Neural cell (in vitro differentiated cells): ENCODE measurements around the gene MYL7. TPM values are rescaled to one million over a fixed set of nuclear protein-coding genes. Genes with fewer than 3 reads are reported as not detected.

Experiments used
- H2AFZ ChIP-seq: fragments of 200-600, 300-800 bp; sonication (generic), shearing (Covaris generic); 2 replicates; pipeline ENCODE4 v1.6.0; 2014; ENCODE audit warnings: low read depth, mild to moderate bottlenecking, antibody characterized with exemption, low read length, moderate library complexity
- H3F3A ChIP-seq: fragments of 200-600 bp; shearing (Covaris generic); 2 replicates; pipeline ENCODE4 v1.6.1; 2016; ENCODE audit warnings: mild to moderate bottlenecking, moderate library complexity, mixed read lengths, antibody characterized with exemption, low read length; ENCODE audit not compliant: insufficient read depth, poor library complexity, severe bottlenecking
- H3K27ac ChIP-seq: fragments of 200-600, 300-800 bp; sonication (generic), shearing (Covaris generic); 2 replicates; pipeline ENCODE4 v1.5.1; 2014; ENCODE audit warnings: mild to moderate bottlenecking, low read length, moderate library complexity
- H3K27me3 ChIP-seq: fragments of 300-800, 200-600 bp; sonication (generic), shearing (Covaris generic); 2 replicates; pipeline ENCODE4 v1.6.0; 2014; ENCODE audit warnings: mild to moderate bottlenecking, low read depth, low read length, moderate library complexity; ENCODE audit not compliant: insufficient read depth
- H3K36me3 ChIP-seq: fragments of 300-800, 200-600 bp; sonication (generic), shearing (Covaris generic); 2 replicates; pipeline ENCODE4 v1.5.1; 2014; ENCODE audit warnings: mild to moderate bottlenecking, antibody characterized with exemption, low read length, moderate library complexity; ENCODE audit not compliant: insufficient read depth
- H3K4me2 ChIP-seq: fragments of 300-800, 200-600 bp; sonication (generic), shearing (Covaris generic); 2 replicates; pipeline ENCODE4 v1.6.0; 2014; ENCODE audit warnings: mild to moderate bottlenecking, low read length
- H3K4me3 ChIP-seq: fragments of 300-800, 200-600 bp; sonication (generic), shearing (Covaris generic); 2 replicates; pipeline ENCODE4 v1.5.1; 2014; ENCODE audit warnings: mild to moderate bottlenecking, low read length, moderate library complexity
- H3K79me2 ChIP-seq: fragments of 200-600 bp; shearing (Covaris generic); replicated peaks from 2 replicates; pipeline ENCODE4 v1.6.0; 2014; ENCODE audit warnings: mild to moderate bottlenecking, low read length, moderate library complexity; ENCODE audit not compliant: insufficient read depth
- H3K9ac ChIP-seq: fragments of 300-800, 200-600 bp; sonication (generic), shearing (Covaris generic); 2 replicates; pipeline ENCODE4 v1.6.1; 2016; ENCODE audit warnings: mild to moderate bottlenecking, low read length, mixed read lengths
- H3K9me2 ChIP-seq: fragments of 200-600 bp; shearing (Covaris generic); 2 replicates; pipeline ENCODE4 v1.6.1; 2016; ENCODE audit warnings: mild to moderate bottlenecking, low read length, mixed read lengths; ENCODE audit not compliant: insufficient read depth
- H3K9me3 ChIP-seq: fragments of 200-600, 300-800 bp; sonication (generic), shearing (Covaris generic); 2 replicates; pipeline ENCODE4 v1.6.1; 2016; ENCODE audit warnings: mild to moderate bottlenecking, mixed run types, low read length, moderate library complexity, mixed read lengths
- H4K20me1 ChIP-seq: fragments of 200-600 bp; shearing (Covaris generic); 2 replicates; pipeline ENCODE4 v1.6.1; 2016; ENCODE audit warnings: mild to moderate bottlenecking, mixed run types; ENCODE audit not compliant: insufficient read depth
- CTCF ChIP-seq: fragments of 450-650 bp; IDR thresholded peaks from 2 replicates; pipeline ENCODE4 v1.5.1; 2014; ENCODE audit warnings: antibody characterized with exemption, mild to moderate bottlenecking, moderate library complexity; ENCODE audit not compliant: poor library complexity, severe bottlenecking
- EP300 ChIP-seq: fragments of 450-650 bp; conservative IDR thresholded peaks from 2 replicates; pipeline ENCODE4 v1.6.1; 2014; ENCODE audit warnings: antibody characterized with exemption, mild to moderate bottlenecking, moderate library complexity; ENCODE audit not compliant: poor library complexity, severe bottlenecking
- EZH2 ChIP-seq: fragments of 200-600, 300-800 bp; shearing (Covaris generic), sonication (generic); IDR thresholded peaks from 2 replicates; pipeline ENCODE4 v1.6.1; 2014; ENCODE audit warnings: antibody characterized with exemption, low read length, borderline replicate concordance, mild to moderate bottlenecking; ENCODE audit not compliant: insufficient read depth, poor library complexity, severe bottlenecking
- MXI1 ChIP-seq: fragments of 450-650 bp; conservative IDR thresholded peaks from 2 replicates; pipeline ENCODE4 v1.6.1; 2014; ENCODE audit warnings: antibody characterized with exemption, mild to moderate bottlenecking; ENCODE audit not compliant: poor library complexity, severe bottlenecking
- POLR2AphosphoS5 ChIP-seq: IDR thresholded peaks from 2 replicates; pipeline ENCODE4 v1.6.1; 2012
- RAD21 ChIP-seq: fragments of 450-650 bp; conservative IDR thresholded peaks from 2 replicates; pipeline ENCODE4 v1.6.1; 2014; ENCODE audit warnings: antibody characterized with exemption, mild to moderate bottlenecking, moderate library complexity
- REST ChIP-seq: IDR thresholded peaks from 2 replicates; pipeline ENCODE4 v1.6.1; 2012; ENCODE audit warnings: borderline replicate concordance
- SMC3 ChIP-seq: fragments of 450-650 bp; conservative IDR thresholded peaks from 2 replicates; pipeline ENCODE4 v1.6.1; 2014; ENCODE audit warnings: antibody characterized with exemption, mild to moderate bottlenecking, moderate library complexity; ENCODE audit not compliant: poor library complexity
- TAF1 ChIP-seq: IDR thresholded peaks from 2 replicates; pipeline ENCODE4 v1.6.1; 2012; ENCODE audit warnings: low read depth
- polyA plus RNA-seq: library from polyadenylated mRNA; depleted of rRNA; stranded (reverse); fragments of >200 nt; gene quantifications from 2 replicates; pipeline ENCODE4 v1.2.3, GENCODE V29; 2014

Gene MYL7
- polyA plus RNA-seq, 1 donor from 2014 or later, result 0.76 TPM

- H3K4me2 ChIP-seq, result no peak overlapping the region
- H3K9ac ChIP-seq, result no peak overlapping the region
- no peaks in the 10 kb centered on the region for H4K20me1 ChIP-seq
- no peak for TF ChIP-seq TAF1
- TF ChIP-seq REST, result no peak
- TF ChIP-seq CTCF, result no peak
- no peak for TF ChIP-seq EP300
- H3F3A ChIP-seq, result no peaks in the 10 kb centered on the region
- H3K4me3 ChIP-seq, result no peak overlapping the region
- no peaks in the 10 kb centered on the region for H3K9me3 ChIP-seq
- H3K9me2 ChIP-seq, result no peaks in the 10 kb centered on the region
- no peaks in the 10 kb centered on the region for H3K36me3 ChIP-seq
- no peaks in the 10 kb centered on the region for H3K79me2 ChIP-seq
- no peak overlapping the region for H3K27ac ChIP-seq
- H3K27me3 ChIP-seq, result peaks cover 7% of the 10 kb centered on the region
- no peak overlapping the region for H2AFZ ChIP-seq
These were observed 6.2 kb upstream of the MYL7 start for GRCh38 chr7:44147026-44147991.

- H3K36me3 ChIP-seq, result no peaks in the 10 kb centered on the region
- H3K4me2 ChIP-seq, result no peak overlapping the region
- H3K27me3 ChIP-seq, result peaks cover 7% of the 10 kb centered on the region
- H2AFZ ChIP-seq, result no peak overlapping the region
- no peaks in the 10 kb centered on the region for H3F3A ChIP-seq
- H3K27ac ChIP-seq, result no peak overlapping the region
- H3K79me2 ChIP-seq, result no peaks in the 10 kb centered on the region
- no peak for TF ChIP-seq RAD21
- TF ChIP-seq CTCF, result no peak
- TF ChIP-seq SMC3, result no peak
- no peak for TF ChIP-seq EZH2
- TF ChIP-seq MXI1, result no peak
- TF ChIP-seq REST, result no peak
- TF ChIP-seq EP300, result no peak
- no peak for TF ChIP-seq POLR2AphosphoS5
- no peak for TF ChIP-seq TAF1
- H3K4me3 ChIP-seq, result peak overlapping the region; percentile 31
- H3K9ac ChIP-seq, result no peak overlapping the region
- no peaks in the 10 kb centered on the region for H3K9me3 ChIP-seq
- H3K9me2 ChIP-seq, result no peaks in the 10 kb centered on the region
- no peaks in the 10 kb centered on the region for H4K20me1 ChIP-seq
These were observed 5.1 kb upstream of the MYL7 start for GRCh38 chr7:44145969-44146911.
